Mesenchymal stem cell (in vitro differentiated cells and primary cell): ENCODE data around the gene HLA-F.

ENCODE experiments used
- DNase-seq: peaks from one replicate; pipeline ENCODE4 v3.0.0-alpha.2; 2013
- H2AFZ ChIP-seq: one replicate; pipeline ENCODE4 v1.6.1; 2013; ENCODE audit warnings: low read depth, mild to moderate bottlenecking, control low read depth, inconsistent platforms, low read length, moderate library complexity
- H2AK5ac ChIP-seq: 2 replicates; pipeline ENCODE4 v1.6.1; 2013; ENCODE audit warnings: low read length, moderate library complexity, mild to moderate bottlenecking, inconsistent platforms; ENCODE audit not compliant: severe bottlenecking
- H2BK120ac ChIP-seq: one replicate; pipeline ENCODE4 v1.6.1; 2013; ENCODE audit warnings: low read depth, mild to moderate bottlenecking, inconsistent platforms, low read length, moderate library complexity
- H2BK12ac ChIP-seq, 2 experiments: one replicate each; pipeline ENCODE4 v1.6.1; 2013; ENCODE audit warnings: inconsistent platforms in 2 of 2, low read length in 2 of 2, mild to moderate bottlenecking in 2 of 2, moderate library complexity in 2 of 2, control low read depth in 1 of 2
- H2BK15ac ChIP-seq: one replicate; pipeline ENCODE4 v1.6.1; 2013; ENCODE audit warnings: mild to moderate bottlenecking, low read depth, inconsistent platforms; ENCODE audit not compliant: poor library complexity, severe bottlenecking
- H2BK5ac ChIP-seq: 2 replicates; pipeline ENCODE4 v1.6.1; 2013; ENCODE audit warnings: low read depth, mild to moderate bottlenecking, low read length, control low read depth, inconsistent platforms; ENCODE audit not compliant: poor library complexity, severe bottlenecking
- H3K14ac ChIP-seq, 2 experiments: one replicate each; pipeline ENCODE4 v1.6.1; 2013; ENCODE audit warnings: inconsistent platforms in 2 of 2, low read length in 2 of 2, control low read depth in 1 of 2, mild to moderate bottlenecking in 1 of 2, moderate library complexity in 1 of 2
- H3K18ac ChIP-seq, 2 experiments: one replicate each; pipeline ENCODE4 v1.6.1; 2013; ENCODE audit warnings: inconsistent platforms in 2 of 2, low read length in 2 of 2, control low read depth in 1 of 2, low read depth in 1 of 2, mild to moderate bottlenecking in 1 of 2
- H3K23ac ChIP-seq, 2 experiments: one replicate each; pipeline ENCODE4 v1.6.1; 2013; ENCODE audit warnings: inconsistent platforms in 2 of 2, low read length in 2 of 2, mild to moderate bottlenecking in 2 of 2, moderate library complexity in 2 of 2, control low read depth in 1 of 2
- H3K27ac ChIP-seq: 2 replicates; pipeline ENCODE4 v1.5.1; 2013; ENCODE audit warnings: mild to moderate bottlenecking, moderate library complexity, low read length, control low read depth, inconsistent platforms; ENCODE audit not compliant: poor library complexity, severe bottlenecking
- H3K27me3 ChIP-seq, 2 experiments: 2 replicates each; pipeline versions ENCODE4 v1.6.1 to v1.7.0; 2013; ENCODE audit warnings: low read length in 2 of 2, mild to moderate bottlenecking in 2 of 2, moderate library complexity in 2 of 2, control low read depth in 1 of 2, inconsistent platforms in 1 of 2; ENCODE audit not compliant: control insufficient read depth in 1 of 2, insufficient read depth in 1 of 2
- H3K36me3 ChIP-seq, 2 experiments: 2 replicates each; pipeline versions ENCODE4 v1.6.1 to v1.7.0; 2013; ENCODE audit warnings: low read length in 2 of 2, control low read depth in 1 of 2, inconsistent platforms in 1 of 2, low read depth in 1 of 2, mild to moderate bottlenecking in 1 of 2; ENCODE audit not compliant: insufficient read depth in 2 of 2, control insufficient read depth in 1 of 2
- H3K4ac ChIP-seq, 2 experiments: one replicate each; pipeline ENCODE4 v1.6.1; 2013; ENCODE audit warnings: inconsistent platforms in 2 of 2, low read length in 2 of 2, mild to moderate bottlenecking in 2 of 2, moderate library complexity in 2 of 2, control low read depth in 1 of 2, low read depth in 1 of 2
- H3K4me1 ChIP-seq: 2 replicates; pipeline ENCODE4 v1.6.1; 2013; ENCODE audit warnings: low read depth, low read length, control low read depth; ENCODE audit not compliant: control insufficient read depth, insufficient read depth
- H3K4me2 ChIP-seq: 2 replicates; pipeline ENCODE4 v1.6.1; 2013; ENCODE audit warnings: low read length, mild to moderate bottlenecking, inconsistent platforms; ENCODE audit not compliant: poor library complexity, severe bottlenecking
- H3K4me3 ChIP-seq, 2 experiments: 2 replicates each; pipeline versions ENCODE4 v1.5.1 to v1.7.0; 2013; ENCODE audit warnings: low read length in 2 of 2, mild to moderate bottlenecking in 2 of 2, control low read depth in 1 of 2, low read depth in 1 of 2; ENCODE audit not compliant: insufficient read depth in 1 of 2
- H3K79me1 ChIP-seq: replicated peaks from 2 replicates; pipeline ENCODE4 v1.6.1; 2013; ENCODE audit warnings: mild to moderate bottlenecking, control low read depth, low read length, inconsistent platforms; ENCODE audit not compliant: poor library complexity, severe bottlenecking
- H3K9ac ChIP-seq: 2 replicates; pipeline ENCODE4 v1.7.0; 2013; ENCODE audit warnings: mild to moderate bottlenecking, low read length, moderate library complexity
- H3K9me3 ChIP-seq: 2 replicates; pipeline ENCODE4 v1.7.0; 2013; ENCODE audit warnings: mild to moderate bottlenecking, low read length; ENCODE audit not compliant: control insufficient read depth
- H4K8ac ChIP-seq: one replicate; pipeline ENCODE4 v1.6.1; 2013; ENCODE audit warnings: inconsistent platforms, mild to moderate bottlenecking, low read length, moderate library complexity
- H4K91ac ChIP-seq: one replicate; pipeline ENCODE4 v1.6.1; 2013; ENCODE audit warnings: mild to moderate bottlenecking, low read length, inconsistent platforms
- WGBS: methylation state at CpG from one replicate; pipeline ENCODE4 v1.1.7; 2013; ENCODE audit warnings: mixed read lengths; 5-methylcytosine and 5-hydroxymethylcytosine counted together

Gene HLA-F

GRCh38 chr6:29744621-29745020, 21.4 kb downstream of the HLA-F start:
- Histone ChIP-seq H3K27me3 (no peaks in the 10 kb centered on the region), H3K4me2 (no peak overlapping the region), H3K9ac (no peak overlapping the region), H3K9me3 (no peaks in the 10 kb centered on the region), H2BK15ac (no peak overlapping the region), H3K4ac (no peak overlapping the region), H3K27ac (no peak overlapping the region), H3K18ac (no peak overlapping the region), H3K79me1 (peaks cover 21% of the 10 kb centered on the region), H4K8ac (no peak overlapping the region), H3K14ac (no peak overlapping the region), H3K36me3 (peaks cover 0 to 7% of the 10 kb centered on the region in 2 experiments), H3K23ac (no peak overlapping the region), H3K4me1 (peaks cover 19% of the 10 kb centered on the region), H3K4me3 (no peak overlapping the region), H2BK12ac (no peak overlapping the region), H2BK120ac (no peak overlapping the region), H2AFZ (no peak overlapping the region), H2BK5ac (no peak overlapping the region), H4K91ac (no peak overlapping the region), H2AK5ac (no peak overlapping the region)
- WGBS: 58% methylated on average over 4 of the region's 4 CpGs
- no peak for DNase-seq

GRCh38 chr6:29745386-29745785, 22.2 kb downstream of the HLA-F start:
- H3K4me1 ChIP-seq: peaks cover 19% of the 10 kb centered on the region
- peaks cover 0 to 7% of the 10 kb centered on the region in 2 experiments for H3K36me3 ChIP-seq
- WGBS: 82% methylated on average over 3 of the region's 3 CpGs
- no peak overlapping the region for H2BK12ac ChIP-seq
- no peak overlapping the region for H3K4me2 ChIP-seq
- no peak overlapping the region for H4K8ac ChIP-seq
- H2BK5ac ChIP-seq: no peak overlapping the region
- no peak overlapping the region for H2AFZ ChIP-seq
- no peak overlapping the region for H3K9ac ChIP-seq
- no peak overlapping the region for H3K14ac ChIP-seq
- H3K79me1 ChIP-seq: peaks cover 21% of the 10 kb centered on the region
- H2AK5ac ChIP-seq: no peak overlapping the region
- H3K4me3 ChIP-seq: no peak overlapping the region
- H3K23ac ChIP-seq: no peak overlapping the region
- no peaks in the 10 kb centered on the region for H3K9me3 ChIP-seq
- H4K91ac ChIP-seq: no peak overlapping the region
- H3K27ac ChIP-seq: no peak overlapping the region
- DNase-seq: no peak
- no peak overlapping the region for H3K18ac ChIP-seq
- H2BK120ac ChIP-seq: no peak overlapping the region
- H2BK15ac ChIP-seq: no peak overlapping the region
- no peak overlapping the region for H3K4ac ChIP-seq
- no peaks in the 10 kb centered on the region for H3K27me3 ChIP-seq

GRCh38 chr6:29745855-29746449, 22.7 kb downstream of the HLA-F start:
- Histone ChIP-seq H2AFZ (no peak overlapping the region), H3K27me3 (no peaks in the 10 kb centered on the region), H3K18ac (no peak overlapping the region), H4K91ac (no peak overlapping the region), H3K9ac (no peak overlapping the region), H3K4me3 (no peak overlapping the region), H2AK5ac (no peak overlapping the region), H3K23ac (no peak overlapping the region), H3K4me2 (no peak overlapping the region), H3K27ac (no peak overlapping the region), H3K4me1 (peaks cover 19% of the 10 kb centered on the region), H3K4ac (no peak overlapping the region), H3K14ac (no peak overlapping the region), H2BK5ac (no peak overlapping the region), H3K9me3 (no peaks in the 10 kb centered on the region), H2BK15ac (no peak overlapping the region), H4K8ac (no peak overlapping the region), H3K36me3 (peaks cover 0 to 7% of the 10 kb centered on the region in 2 experiments), H2BK12ac (no peak overlapping the region), H2BK120ac (no peak overlapping the region), H3K79me1 (peaks cover 21% of the 10 kb centered on the region)
- WGBS: 80% methylated on average over 4 of the region's 4 CpGs
- DNase-seq: no peak

GRCh38 chr6:29746846-29747687, 23.8 kb downstream of the HLA-F start:
- no peak overlapping the region for H2AK5ac ChIP-seq

More at GRCh38 chr6:29746846-29747687, 23.8 kb downstream of the HLA-F start:
- Histone ChIP-seq H4K91ac (no peak overlapping the region), H3K27ac (no peak overlapping the region), H3K9me3 (no peaks in the 10 kb centered on the region), H3K23ac (no peak overlapping the region), H3K36me3 (peaks cover 0 to 7% of the 10 kb centered on the region in 2 experiments), H3K14ac (no peak overlapping the region), H3K4ac (no peak overlapping the region), H2BK120ac (no peak overlapping the region), H2BK5ac (no peak overlapping the region), H3K9ac (no peak overlapping the region), H3K79me1 (peaks cover 18% of the 10 kb centered on the region), H3K18ac (no peak overlapping the region), H2BK12ac (no peak overlapping the region), H2AFZ (no peak overlapping the region), H3K4me2 (no peak overlapping the region), H3K27me3 (no peaks in the 10 kb centered on the region), H4K8ac (no peak overlapping the region), H3K4me1 (peaks cover 17% of the 10 kb centered on the region), H2BK15ac (no peak overlapping the region), H3K4me3 (no peak overlapping the region)
- WGBS: 76% methylated on average over 14 of the region's 16 CpGs
- no peak for DNase-seq
